SK-N-SH treated with all-trans-retinoic acid at 6 μM for 48 hours (cell line): ENCODE data around the gene TMBIM4.
"Not testable (repeated sequence)": the region's sequence is repeated elsewhere in the genome, so short reads cannot be mapped to it uniquely, and the experiment has no call there.

ENCODE experiments used
- ATAC-seq: fragments of 200-7000 bp; cut with Tn5 transposase; 3 replicates; pipeline ENCODE4 v1.9.1; 2020; ENCODE audit warnings: mild to moderate bottlenecking, moderate library complexity
- CSDC2 ChIP-seq: fragments of 250-450 bp; sonication (Bioruptor Pico); IDR thresholded peaks from 2 replicates; pipeline ENCODE4 v1.5.0; 2020; ENCODE audit warnings: mild to moderate bottlenecking, moderate library complexity
- ESRRG ChIP-seq: fragments of 250-450 bp; sonication (Bioruptor Pico); IDR thresholded peaks from 2 replicates; pipeline ENCODE4 v1.6.1; 2021; ENCODE audit warnings: mild to moderate bottlenecking
- GLIS3 ChIP-seq: fragments of 250-450 bp; sonication (Bioruptor Pico); IDR thresholded peaks from 2 replicates; pipeline ENCODE4 v1.5.0; 2020; ENCODE audit warnings: mild to moderate bottlenecking, moderate library complexity
- OSR1 ChIP-seq: fragments of 250-450 bp; sonication (Bioruptor Pico); IDR thresholded peaks from 2 replicates; pipeline ENCODE4 v1.8.0; 2022; ENCODE audit warnings: moderate library complexity, mild to moderate bottlenecking, inconsistent platforms
- PATZ1 ChIP-seq: fragments of 250-450 bp; sonication (Bioruptor Pico); IDR thresholded peaks from 2 replicates; pipeline ENCODE4 v1.8.0; 2020; ENCODE audit warnings: mild to moderate bottlenecking, moderate library complexity, borderline replicate concordance
- PPARA ChIP-seq: fragments of 250-450 bp; sonication (Bioruptor Pico); IDR thresholded peaks from 2 replicates; pipeline ENCODE4 v1.5.0; 2020; ENCODE audit warnings: mild to moderate bottlenecking, borderline replicate concordance
- SNAI2 ChIP-seq: fragments of 250-450 bp; sonication (Bioruptor Pico); IDR thresholded peaks from 2 replicates; pipeline ENCODE4 v1.5.0; 2020; ENCODE audit warnings: mild to moderate bottlenecking, moderate library complexity
- TCF4 ChIP-seq: fragments of 250-450 bp; sonication (Bioruptor Pico); IDR thresholded peaks from 2 replicates; pipeline ENCODE4 v1.8.0; 2021; ENCODE audit warnings: mild to moderate bottlenecking, moderate library complexity, borderline replicate concordance
- TOX ChIP-seq: fragments of 250-450 bp; sonication (Bioruptor Pico); IDR thresholded peaks from 2 replicates; pipeline ENCODE4 v1.8.0; 2021; ENCODE audit warnings: mild to moderate bottlenecking, moderate library complexity, borderline replicate concordance
- ZC3H10 ChIP-seq: fragments of 250-450 bp; sonication (Bioruptor Pico); IDR thresholded peaks from 2 replicates; pipeline ENCODE4 v1.5.1; 2021; ENCODE audit warnings: mild to moderate bottlenecking, moderate library complexity
- ZFP3 ChIP-seq: fragments of 250-450 bp; sonication (Bioruptor Pico); IDR thresholded peaks from 2 replicates; pipeline ENCODE4 v1.5.0; 2020; ENCODE audit warnings: mild to moderate bottlenecking, moderate library complexity
- ZNF565 ChIP-seq: fragments of 450-650 bp; formaldehyde crosslinking; conservative IDR thresholded peaks from 2 replicates; pipeline ENCODE4 v1.5.0; 2020; ENCODE audit warnings: low read depth, mild to moderate bottlenecking, moderate library complexity
- ZNF70 ChIP-seq: fragments of 450-650 bp; formaldehyde crosslinking; IDR thresholded peaks from 2 replicates; pipeline ENCODE4 v1.5.0; 2020; ENCODE audit warnings: mild to moderate bottlenecking, moderate library complexity
- TF ChIP-seq, protein P1 (sequence below): fragments of 250-450 bp; sonication (Bioruptor Pico); IDR thresholded peaks from 2 replicates; pipeline ENCODE4 v1.5.0; 2020; ENCODE audit warnings: mild to moderate bottlenecking, moderate library complexity
- TF ChIP-seq, protein P2 (sequence below): fragments of 250-450 bp; sonication (Bioruptor Pico); IDR thresholded peaks from 2 replicates; pipeline ENCODE4 v1.5.1; 2020; ENCODE audit warnings: low read depth, mild to moderate bottlenecking, moderate library complexity

Gene TMBIM4

GRCh38 chr12:66187036-66187435, 17.2 kb upstream of the TMBIM4 start:
- no peak for TF ChIP-seq ZC3H10
- no peak for TF ChIP-seq TCF4 (CRISPR knock-in tag)
- TF ChIP-seq, all 23 proteins: peak for 0
- ATAC-seq = no peak

- not testable (repeated sequence) for ATAC-seq
Measured at GRCh38 chr12:66184822-66185221, 15.0 kb upstream of the TMBIM4 start.

DNA sequence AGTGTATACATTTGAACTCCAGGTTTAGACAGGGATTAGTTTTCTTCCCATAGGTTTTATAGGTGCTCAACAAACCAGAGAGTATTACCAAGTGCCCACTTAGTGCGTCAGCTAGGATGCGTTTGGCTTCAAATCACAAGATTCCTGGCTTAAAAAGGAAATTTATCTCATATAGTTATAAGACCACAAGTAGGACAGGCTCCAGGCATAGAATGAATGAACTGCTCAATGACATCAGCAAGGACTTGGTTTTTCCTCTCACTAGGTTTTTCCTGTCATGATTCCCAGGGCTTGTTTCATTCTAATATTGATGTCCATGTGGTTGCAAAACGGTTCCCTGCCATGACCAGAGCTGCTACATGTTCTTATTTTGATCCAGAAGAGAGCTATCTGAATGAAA, 13.2 kb upstream of the TMBIM4 start:
- TF ChIP-seq OSR1 (CRISPR knock-in tag) (no peak), ZNF70 (CRISPR knock-in tag) (no peak), GLIS3 (CRISPR knock-in tag) (no peak)
- no peak for ATAC-seq

GRCh38 chr12:66176105-66176900, 6.5 kb upstream of the TMBIM4 start:
- no peak for TF ChIP-seq ZNF565 (CRISPR knock-in tag)
- no peak for TF ChIP-seq PPARA (CRISPR knock-in tag)
- TF ChIP-seq OSR1 (CRISPR knock-in tag) = no peak
- no peak for TF ChIP-seq CSDC2 (CRISPR knock-in tag)
- no peak for ATAC-seq

- ATAC-seq = not testable (repeated sequence)
Measured at GRCh38 chr12:66174391-66175325, 4.9 kb upstream of the TMBIM4 start.

GRCh38 chr12:66170606-66171005, 810 bp upstream of the TMBIM4 start:
- no peak for ATAC-seq
- no peak for TF ChIP-seq SNAI2 (CRISPR knock-in tag)
- no peak for TF ChIP-seq ZFP3 (CRISPR knock-in tag)
- TF ChIP-seq, protein P1, sequence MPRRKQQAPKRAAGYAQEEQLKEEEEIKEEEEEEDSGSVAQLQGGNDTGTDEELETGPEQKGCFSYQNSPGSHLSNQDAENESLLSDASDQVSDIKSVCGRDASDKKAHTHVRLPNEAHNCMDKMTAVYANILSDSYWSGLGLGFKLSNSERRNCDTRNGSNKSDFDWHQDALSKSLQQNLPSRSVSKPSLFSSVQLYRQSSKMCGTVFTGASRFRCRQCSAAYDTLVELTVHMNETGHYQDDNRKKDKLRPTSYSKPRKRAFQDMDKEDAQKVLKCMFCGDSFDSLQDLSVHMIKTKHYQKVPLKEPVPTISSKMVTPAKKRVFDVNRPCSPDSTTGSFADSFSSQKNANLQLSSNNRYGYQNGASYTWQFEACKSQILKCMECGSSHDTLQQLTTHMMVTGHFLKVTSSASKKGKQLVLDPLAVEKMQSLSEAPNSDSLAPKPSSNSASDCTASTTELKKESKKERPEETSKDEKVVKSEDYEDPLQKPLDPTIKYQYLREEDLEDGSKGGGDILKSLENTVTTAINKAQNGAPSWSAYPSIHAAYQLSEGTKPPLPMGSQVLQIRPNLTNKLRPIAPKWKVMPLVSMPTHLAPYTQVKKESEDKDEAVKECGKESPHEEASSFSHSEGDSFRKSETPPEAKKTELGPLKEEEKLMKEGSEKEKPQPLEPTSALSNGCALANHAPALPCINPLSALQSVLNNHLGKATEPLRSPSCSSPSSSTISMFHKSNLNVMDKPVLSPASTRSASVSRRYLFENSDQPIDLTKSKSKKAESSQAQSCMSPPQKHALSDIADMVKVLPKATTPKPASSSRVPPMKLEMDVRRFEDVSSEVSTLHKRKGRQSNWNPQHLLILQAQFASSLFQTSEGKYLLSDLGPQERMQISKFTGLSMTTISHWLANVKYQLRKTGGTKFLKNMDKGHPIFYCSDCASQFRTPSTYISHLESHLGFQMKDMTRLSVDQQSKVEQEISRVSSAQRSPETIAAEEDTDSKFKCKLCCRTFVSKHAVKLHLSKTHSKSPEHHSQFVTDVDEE (CRISPR knock-in tag) = no peak
- no peak for TF ChIP-seq TCF4 (CRISPR knock-in tag)
- no peak for TF ChIP-seq ZNF70 (CRISPR knock-in tag)
- TF ChIP-seq ZNF565 (CRISPR knock-in tag) = no peak
- TF ChIP-seq ESRRG (CRISPR knock-in tag) = no peak
- TF ChIP-seq, protein P2, sequence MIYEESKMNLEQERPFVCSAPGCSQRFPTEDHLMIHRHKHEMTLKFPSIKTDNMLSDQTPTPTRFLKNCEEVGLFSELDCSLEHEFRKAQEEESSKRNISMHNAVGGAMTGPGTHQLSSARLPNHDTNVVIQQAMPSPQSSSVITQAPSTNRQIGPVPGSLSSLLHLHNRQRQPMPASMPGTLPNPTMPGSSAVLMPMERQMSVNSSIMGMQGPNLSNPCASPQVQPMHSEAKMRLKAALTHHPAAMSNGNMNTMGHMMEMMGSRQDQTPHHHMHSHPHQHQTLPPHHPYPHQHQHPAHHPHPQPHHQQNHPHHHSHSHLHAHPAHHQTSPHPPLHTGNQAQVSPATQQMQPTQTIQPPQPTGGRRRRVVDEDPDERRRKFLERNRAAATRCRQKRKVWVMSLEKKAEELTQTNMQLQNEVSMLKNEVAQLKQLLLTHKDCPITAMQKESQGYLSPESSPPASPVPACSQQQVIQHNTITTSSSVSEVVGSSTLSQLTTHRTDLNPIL (CRISPR knock-in tag) = no peak
- TF ChIP-seq TOX (CRISPR knock-in tag) = no peak
- TF ChIP-seq PPARA (CRISPR knock-in tag) = no peak
- TF ChIP-seq CSDC2 (CRISPR knock-in tag) = no peak

DNA sequence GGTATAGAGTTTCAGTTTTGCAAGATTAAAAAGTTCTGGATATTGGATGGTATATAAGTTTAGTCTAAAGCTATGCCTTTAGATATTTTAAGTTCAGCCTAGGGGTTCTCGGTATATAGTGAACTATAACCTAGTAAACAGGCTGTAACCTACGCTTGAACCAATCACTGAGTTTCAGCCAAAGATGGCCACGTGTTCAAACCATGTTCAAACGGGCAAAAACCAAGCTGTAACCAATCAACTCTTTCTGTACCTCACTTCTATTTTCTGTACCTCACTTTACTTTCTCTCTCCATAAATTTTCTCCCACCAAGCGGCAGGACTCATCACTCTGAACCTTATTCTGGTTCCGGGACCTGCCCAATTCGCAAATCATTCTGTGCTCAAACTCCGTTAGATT, 1.4 kb downstream of the TMBIM4 start:
- no peak for ATAC-seq
- TF ChIP-seq TOX (CRISPR knock-in tag) (no peak), CSDC2 (CRISPR knock-in tag) (no peak), GLIS3 (CRISPR knock-in tag) (no peak), PATZ1 (CRISPR knock-in tag) (no peak)
